Ureter (tissue), 1 donor: ENCODE results near the gene HTR6. TPM values are rescaled to one million over a fixed set of nuclear protein-coding genes. Genes with fewer than 3 reads are reported as not detected.

Source experiments
- DNase-seq: peaks from one replicate; pipeline ENCODE4 v3.0.0-alpha.2; 2020; ENCODE audit warnings: low spot score
- total RNA-seq: library from RNA; stranded (reverse); gene quantifications from one replicate; pipeline ENCODE4 v1.2.4, GENCODE V29; 2023
- donor health status: DM: yes; HTN: yes; CAD: no.

The HTR6 gene
- total RNA-seq, 1 donor from 2014 or later, result not detected

DNA sequence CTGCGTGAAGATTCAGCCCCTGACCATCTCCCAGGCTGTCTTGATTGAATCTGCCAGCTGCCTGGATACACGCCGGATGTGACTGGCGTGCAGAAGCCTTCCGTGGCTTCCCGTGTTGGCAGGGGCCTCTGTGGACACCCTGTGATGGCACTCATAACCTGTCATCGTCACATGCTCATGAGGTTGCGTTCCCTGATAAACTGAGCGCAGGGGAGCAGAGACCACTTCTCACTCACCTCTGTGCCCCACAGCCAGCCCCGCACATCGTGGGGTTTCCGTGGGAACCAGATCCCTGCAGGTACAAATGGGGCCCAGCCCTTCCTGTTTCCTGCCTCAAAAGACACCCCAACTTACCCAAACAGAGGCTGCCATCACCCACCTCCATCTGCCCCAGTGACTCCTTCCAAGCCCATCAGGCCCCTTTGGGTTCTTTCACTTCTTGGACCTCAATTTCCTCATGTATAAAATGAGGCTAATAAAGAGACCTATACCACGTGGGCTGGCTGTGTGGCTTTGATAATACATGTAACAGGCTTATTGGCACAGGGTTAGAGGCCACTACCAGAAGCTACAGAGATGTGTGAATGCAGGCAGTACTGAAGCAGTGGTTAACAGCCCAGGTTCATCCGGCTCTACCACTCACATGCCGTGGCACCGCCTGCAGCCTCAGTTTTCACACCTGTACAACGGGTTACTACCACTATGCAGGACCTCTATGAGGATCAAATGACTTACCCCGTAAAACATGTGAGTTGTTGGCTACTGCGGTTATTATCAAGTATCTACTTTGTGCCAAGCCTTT, 23.6 kb downstream of the HTR6 start:
- no peak for DNase-seq

DNA sequence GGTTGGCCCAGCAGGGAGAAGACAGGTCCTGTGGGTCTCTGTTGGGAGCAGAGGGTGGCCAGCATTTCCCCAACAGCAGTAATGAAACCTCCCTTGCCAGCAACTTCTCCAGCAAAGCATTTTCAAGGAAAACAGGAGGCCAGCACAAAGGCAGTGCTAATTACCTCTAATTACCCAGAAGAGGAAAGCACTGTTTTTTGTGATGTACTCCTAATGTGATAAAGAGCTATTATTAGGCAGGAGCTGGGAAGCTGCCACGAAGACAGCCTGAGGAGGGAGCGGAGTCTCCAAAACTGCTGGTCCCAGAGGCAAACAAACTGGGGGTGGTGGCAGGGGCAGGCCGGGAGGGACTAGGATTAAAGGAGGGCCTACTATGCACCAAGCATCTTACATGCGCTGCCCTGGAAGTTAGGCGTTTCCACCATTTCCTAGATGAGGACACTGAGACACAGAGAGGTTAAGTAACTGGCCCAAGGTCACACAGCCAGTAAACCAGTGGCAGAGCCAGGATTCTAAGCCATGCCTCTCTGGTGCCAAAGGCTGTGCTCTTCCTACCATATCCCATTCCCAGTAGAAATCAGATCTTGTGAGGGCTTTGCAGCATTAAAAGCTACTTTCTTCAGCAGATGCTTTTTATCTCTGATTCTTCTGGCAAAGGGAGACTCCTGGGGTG, 24.5 kb downstream of the HTR6 start:
- DNase-seq, result no peak

DNA sequence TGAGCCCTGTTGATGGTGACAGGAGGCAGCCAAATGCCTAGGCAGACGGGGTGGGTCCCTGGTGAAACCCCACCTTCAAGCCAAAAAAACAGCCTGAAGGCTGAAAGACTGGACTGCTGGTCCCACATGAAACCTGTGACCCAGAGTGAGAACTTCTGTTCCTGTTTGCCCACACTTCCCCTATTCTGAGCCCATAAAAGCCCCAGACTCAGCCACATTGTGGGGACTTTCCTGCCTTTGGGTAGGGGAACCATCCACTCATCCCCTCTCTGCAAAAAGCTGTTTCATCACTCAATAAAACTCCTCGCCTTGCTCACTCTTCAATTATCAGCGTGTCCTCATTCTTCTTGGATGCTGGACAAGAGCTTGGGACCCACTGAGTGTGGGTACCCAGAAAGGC, 25.2 kb downstream of the HTR6 start:
- DNase-seq, result no peak

DNA sequence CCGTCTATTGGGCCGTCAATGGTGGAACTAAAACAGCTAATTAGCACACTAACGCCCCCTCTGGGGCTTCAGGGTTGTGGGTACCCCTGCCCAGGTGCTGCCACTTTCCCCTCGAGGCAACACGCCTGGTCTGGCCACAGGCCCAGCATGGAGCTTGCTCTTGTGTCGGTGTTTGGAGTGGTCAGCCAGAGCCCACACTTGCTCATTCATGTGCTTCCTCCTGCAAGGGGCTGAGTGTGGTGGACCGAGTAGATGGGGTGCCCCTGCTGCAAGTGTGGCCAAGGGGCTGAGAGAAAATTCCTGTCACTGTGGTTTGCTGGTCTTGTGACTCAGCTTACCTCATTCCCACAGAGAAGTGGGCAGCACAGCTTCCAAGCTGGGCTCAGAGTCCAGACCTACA, 25.7 kb downstream of the HTR6 start:
- no peak for DNase-seq

DNA sequence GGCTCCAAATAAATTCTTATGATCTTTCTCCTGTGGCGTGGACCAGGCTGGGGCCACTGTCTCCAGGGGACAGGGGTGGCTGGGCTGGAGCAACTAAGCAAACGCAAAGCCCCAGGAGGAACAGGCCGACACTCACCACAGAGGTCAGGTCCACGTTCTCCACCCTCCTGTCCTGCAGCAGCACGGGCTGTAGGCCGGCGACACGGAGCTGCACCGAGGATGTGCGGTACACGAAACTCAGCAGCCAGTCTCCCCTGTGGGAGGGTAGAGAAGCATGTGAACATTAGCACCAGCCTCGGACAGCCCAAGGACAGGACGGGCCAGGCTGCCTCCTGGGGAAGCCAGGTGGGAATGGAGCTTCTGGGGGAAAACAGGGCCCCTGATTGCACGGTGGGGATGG, 29.6 kb downstream of the HTR6 start:
- DNase-seq, result no peak

DNA sequence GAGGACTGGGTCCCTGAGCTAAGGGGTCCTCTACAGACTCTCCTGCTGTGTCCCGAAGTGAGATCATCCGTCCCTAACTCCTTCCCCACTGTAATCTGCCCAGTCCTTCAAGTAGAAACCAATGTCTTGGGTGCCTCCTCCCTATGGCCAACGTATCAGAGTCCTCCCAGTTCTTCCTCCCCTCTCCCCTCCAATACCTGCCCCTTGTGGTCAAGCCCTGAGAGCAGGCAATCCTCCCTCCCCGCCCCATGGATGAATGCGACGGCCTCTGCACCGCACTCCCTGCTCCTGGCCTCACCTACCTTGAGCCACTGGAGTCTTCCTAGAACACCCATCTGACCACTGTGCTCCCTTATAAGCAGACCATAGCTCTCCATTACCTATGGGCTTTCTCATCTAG, 31.1 kb downstream of the HTR6 start:
- no peak for DNase-seq

DNA sequence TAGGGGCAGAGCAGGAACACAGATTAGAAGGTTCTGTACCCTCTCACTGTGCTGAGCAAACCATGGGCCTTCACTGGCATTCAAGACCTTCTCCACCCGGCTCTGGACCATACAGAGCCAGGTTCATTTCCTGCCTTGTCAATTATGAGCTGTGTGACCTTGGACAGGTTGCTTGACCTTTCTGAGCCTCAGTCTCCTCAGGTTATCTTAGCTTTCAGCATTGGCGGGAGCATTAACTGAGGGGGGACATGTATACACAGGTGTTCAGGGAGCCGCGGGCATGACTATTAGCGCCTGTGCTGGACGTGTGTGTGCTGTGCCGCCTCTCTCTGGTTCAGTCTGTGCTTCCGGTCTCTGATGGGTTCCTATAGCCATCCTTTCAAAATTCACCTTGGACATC, 32.1 kb downstream of the HTR6 start:
- DNase-seq, result no peak

DNA sequence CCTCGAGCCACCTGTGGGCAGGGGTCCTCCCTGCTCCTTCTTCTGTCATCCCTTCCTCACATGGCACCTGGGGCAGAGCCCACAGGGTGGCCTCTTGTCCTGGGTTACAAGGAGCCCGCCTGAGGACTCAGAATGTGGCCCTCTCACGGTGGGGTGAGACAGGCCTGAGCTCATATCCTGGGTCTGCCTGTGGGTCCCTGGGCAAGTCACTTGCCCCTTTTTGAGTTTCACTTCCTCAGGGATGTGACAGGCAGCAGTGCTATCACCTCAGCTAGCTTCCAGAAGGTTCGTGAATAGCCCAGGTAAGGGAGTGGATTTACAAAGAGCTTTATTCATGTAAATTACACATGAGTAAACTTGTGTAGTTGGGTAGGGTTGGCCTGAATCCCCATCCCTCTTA, 33.5 kb downstream of the HTR6 start:
- no peak for DNase-seq

DNA sequence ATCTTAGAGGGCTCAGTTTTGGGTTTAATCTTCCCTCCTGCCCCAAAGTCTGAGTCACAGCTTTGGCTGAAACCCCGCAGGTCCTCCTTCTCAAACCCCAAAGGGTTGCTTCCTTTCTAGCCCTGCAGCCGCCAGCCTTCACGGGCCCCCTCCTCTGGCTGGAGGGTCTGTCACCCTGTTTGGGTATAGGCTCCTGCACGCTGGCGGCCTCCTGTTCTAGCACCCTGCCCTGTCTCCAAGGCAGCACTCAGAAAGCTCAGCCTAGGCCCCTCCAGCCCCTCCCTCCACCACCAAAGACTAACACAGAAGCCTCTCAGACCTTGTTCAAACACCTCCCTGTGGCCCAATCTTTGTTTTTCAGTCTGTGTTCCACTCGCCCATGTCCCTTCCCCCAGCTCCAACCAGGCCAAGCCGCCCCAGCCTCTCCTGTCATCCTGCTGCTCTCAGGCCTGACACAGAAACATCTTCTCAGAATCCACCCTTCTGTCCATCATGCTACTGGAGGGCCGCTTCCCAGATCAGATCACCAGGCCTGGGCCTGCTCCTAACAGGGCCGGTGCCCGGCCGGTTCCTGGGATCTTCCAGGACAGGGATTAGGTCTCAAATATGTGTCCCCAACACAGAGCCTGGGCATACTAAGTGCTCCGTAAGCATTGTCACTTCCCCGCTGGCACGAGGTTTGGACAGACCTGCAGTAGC, 35.6 kb downstream of the HTR6 start:
- DNase-seq, result no peak

DNA sequence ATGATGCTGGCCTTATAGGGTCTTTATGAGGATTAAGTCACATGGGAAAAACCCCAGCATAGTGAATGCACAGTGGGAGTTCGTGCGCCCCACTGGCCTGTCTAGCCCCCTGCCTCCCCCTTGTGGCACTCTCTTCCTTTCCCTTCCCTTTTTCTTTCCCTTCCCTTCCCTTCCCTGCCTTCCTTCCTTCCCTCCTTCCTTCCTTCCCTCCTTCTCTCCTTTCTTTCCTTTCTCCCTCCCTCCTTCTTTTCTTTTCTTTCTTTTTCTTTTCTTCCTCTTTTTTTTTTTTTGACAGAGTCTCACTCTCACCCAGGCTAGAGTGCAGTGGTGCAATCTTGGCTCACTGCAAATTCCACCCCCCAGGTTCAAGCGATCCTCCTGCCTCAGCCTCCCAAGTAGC, 38.6 kb downstream of the HTR6 start:
- DNase-seq, result no peak

DNA sequence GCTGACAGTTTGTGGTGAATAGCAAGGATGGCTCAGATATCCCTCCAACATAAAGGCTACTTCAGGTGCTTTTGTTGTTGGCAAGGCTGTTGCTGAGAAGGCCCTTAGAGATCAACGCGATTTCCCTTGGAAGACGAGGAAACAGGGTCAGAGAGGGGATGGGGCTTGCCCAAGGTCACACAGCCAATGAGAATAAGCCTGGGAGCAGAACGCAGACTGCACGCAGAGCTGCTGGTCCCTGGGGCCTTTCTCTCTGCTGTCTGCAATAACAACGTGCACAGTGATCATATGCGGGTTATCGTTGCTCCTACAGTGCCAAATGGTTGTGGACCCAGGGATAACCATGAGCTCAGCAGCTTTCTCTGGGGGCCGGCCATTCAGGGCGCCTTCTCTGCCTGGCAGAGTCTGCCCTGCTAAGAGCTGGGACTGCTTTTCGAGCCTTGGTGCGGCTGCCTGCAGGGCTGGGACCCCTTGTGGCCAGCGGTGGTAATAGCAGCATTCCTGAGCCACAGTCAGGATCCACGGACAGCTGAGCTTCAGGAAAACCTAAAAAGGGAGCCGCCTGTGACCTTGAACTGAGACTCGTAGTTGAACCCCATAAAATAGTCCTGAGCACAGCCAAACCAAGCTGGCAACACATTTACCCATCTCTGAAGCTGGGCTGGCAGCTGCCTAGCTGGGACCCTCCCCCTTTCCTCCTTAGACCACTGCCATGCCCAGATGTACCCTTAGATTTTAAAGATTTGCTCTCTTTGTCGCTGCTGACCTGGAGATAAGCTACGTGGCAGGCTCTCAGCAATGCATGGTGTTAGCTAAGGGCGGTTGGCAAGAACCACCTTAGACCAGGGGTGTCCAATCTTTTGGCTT, 39.8 kb downstream of the HTR6 start:
- DNase-seq, result peak; percentile 78

DNA sequence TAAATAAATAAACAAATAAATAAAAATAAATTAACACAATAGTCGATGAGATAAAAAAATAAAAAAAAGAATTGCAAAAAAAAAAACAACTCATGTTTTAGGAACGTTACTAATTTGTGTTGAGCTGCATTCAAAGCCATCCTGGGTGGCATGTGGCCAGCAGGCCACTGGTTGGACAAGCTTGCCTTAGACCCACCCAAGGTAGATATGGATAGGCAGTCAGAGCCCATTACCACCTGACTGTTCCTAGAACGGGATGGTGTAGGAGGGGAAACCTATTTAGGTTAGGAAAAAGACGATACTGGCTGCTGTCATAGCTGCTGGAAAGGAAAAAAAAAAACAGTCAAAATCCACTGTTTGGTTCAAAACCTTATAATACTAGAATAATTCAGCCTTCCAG, 40.8 kb downstream of the HTR6 start:
- no peak for DNase-seq

DNA sequence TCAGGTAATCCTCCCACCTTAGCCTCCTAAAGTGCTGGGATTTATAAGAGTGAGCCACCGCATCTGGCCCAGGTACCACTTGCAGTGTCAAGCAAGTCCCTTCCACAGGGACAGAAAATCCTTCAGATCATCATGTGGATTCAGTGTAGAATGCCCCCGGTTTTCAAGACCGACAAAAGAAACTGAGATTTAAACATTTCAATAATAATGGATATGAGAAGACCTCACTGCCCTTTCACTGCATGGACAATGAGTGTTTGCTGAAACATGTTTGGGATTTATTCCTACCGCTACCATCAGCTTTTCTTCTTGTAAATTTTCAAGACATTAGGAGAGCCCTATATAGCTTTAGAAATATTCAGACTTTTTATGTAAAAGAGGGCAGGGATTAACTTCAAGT, 41.5 kb downstream of the HTR6 start:
- DNase-seq, result no peak

DNA sequence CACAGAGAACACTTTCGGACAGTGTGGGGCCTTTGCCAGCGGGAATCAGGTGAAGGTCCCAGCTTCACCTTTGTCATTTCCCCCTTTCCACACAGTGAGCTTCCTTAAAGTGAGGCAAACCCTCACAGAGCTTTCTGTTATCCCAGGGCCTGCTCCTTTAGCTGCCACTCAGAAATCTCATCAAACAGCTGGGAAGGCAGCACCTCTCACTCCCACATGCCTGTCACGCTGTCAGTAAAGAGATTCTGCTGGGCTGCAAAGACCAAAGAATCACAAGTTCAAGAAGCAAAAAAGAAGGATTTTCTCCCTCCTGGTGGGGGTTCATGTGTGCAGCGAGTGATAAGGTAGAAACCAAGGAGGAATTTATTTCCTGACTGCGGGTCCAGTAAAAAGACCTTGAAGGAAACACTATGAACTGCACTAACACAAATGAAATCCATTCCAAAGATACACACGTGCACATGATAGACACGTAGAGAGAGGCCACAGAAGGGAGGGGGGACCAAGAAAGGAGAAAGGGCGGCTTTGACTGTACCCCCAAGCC, 44.0 kb downstream of the HTR6 start:
- no peak for DNase-seq

DNA sequence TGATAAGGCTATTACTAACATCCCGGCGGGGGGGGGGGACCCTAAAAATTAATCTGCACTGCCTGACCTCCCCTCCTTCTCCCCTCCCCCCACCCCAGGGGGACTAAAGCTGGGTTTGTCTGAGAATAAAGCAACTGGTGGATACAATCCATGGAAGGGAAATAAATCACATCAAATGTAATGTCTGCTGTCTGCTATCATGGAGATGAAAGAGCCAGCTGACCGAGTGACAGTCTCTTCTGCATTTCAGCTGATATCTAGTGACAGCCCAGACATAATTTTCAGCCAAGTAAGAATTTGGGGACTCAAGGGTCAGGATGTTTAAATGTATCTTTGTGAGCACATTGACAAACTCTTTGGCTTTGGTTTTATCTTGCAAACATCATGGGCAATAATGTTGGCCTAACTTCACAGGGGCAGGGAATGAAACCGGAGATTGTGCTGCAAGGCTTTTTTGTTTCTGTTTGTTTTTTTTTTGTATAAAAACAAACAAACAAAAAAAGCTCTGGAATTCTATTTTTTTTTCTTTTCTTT, 44.7 kb downstream of the HTR6 start:
- DNase-seq, result no peak

DNA sequence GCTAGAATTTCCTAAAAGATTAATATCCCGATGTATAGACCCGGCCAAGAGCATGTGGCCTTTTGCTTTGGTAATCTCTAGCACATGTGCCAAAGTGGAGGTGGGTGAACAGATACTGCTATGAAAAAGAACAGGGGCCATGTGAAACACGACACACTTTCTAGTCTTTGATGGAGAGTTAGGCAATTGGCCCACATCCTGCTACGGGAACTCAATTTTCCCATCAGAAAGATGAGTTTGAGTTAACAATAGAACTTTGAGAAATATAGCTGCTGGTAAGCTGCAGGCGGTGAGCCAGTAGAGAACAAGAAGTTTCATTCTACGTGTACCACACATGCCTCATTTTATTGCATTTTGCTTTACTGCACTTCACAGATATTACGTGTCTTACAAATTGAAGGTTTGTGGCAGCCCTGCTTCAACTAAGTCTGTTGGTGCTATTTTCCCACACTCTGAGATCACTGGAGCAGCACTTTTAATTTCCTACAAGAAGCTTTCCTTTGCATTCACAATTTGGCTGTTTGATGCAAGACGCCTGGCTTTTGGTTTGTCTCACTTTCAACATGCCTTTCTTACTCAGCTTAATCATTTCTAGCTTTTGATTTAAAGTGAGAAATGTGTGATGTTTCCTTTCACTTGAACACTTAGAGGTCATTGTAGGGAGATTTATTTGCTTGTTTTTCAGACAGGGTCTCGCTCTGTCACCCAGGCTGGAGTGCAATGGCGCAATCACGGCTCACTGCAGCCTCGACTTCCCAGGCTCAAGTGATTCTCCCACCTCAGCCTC, 46.3 kb downstream of the HTR6 start:
- DNase-seq, result no peak

DNA sequence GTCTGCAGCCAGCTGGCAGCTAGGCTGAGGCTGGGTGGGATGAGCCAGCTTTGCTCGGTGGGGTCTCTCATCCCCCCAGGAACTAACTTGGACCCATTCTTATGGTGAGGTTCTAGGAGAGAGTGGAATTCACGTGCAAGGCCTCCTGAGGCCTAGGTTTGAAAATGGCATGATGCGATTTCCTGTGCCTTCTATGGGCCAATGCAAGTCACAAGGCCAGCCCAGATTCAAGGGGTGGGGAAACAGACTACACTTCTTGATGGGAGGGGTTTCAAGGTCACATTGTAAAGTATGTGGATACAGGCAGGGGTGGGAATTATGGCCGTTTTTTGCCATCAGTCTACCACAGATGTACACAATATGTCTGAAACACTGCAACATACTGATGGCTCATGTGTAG, 48.3 kb downstream of the HTR6 start:
- no peak for DNase-seq

DNA sequence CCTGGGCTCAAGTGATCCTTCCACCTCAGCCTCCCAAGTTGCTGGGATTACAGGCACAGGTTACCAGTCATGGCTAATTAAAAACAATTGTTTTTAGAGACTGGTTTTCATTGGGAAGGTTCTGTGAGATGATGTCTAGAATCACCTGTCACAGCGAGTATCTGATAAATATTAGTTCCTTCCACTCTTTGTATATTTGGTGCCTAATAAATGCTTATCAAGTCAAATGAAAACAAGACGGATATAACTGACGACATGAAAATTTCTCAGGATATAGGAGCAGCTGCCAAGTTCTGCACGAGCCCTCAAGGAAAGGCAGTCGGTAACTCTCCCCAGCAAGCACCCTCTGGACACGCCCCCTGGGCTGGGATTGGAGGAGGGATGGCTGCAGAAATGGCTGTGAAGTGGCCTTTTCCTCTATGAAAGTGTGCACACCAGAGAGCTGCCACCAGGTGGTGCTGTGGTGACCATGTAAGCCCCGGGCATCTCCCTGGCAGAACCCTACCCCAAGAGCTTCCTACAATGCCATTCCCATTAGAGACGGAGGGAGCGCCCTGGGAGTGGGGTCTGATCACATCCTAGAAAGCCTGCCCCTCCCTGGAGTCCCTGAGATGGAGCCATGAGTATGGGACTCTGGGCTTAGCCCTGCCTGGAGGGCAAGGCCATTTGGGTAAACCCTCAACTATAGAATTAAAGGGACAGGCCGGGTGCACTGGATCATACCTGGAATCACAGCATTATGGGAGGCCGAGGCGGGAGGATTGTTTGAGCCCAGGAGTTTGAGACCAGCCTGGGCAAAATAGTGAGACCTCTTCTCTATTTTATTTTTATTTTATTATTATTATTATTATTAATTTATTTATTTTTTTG, 50.9 kb downstream of the HTR6 start:
- DNase-seq, result peak; percentile 92

DNA sequence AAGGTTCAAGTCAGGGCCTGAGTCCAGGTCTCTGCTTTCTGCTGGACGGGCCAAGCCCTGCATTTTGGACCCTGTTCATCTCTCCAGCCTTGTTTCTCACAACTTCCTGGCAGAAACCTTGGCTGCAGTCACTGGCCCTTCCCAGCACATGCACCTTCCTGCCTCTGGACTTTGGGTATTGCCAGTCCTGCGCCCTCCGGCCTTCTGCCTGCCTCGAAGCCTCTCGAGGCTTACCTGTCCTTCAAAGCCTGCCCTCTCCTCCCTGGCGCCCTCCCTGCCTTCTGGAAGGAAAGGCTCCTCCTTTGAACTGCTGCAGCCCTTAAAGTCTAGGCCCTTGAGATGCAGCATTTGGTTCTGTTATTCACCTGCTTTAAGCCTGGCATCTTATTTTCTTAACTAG, 52.8 kb downstream of the HTR6 start:
- DNase-seq, result no peak

DNA sequence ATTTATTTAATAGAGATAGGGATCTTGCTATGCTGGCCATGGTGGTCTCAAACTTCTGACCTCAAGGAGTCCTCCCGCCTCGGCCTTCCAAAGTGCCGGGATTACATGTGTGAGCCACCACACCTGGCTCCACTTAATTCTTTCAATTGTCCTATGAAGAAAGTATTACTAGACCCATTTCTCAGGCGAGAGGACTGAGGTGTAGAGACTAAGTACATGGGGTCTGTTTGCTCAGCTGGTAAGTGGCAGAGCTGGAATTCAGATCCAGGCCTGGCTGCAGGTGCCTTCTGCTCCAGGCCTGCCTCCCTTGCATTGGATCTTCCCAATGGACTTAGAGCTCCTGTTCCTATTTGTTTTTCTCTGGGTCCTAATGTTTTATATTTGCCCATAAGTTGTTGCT, 55.5 kb downstream of the HTR6 start:
- DNase-seq, result no peak
